HG03103 (cell line): ENCODE measurements around the gene KRT80.

Source experiments
- ATAC-seq: cut with Tn5 transposase; IDR thresholded peaks from one replicate; pipeline ENCODE4 v1.9.1; 2021; ENCODE audit warnings: low read depth; ENCODE audit not compliant: unreplicated experiment

Gene KRT80

DNA sequence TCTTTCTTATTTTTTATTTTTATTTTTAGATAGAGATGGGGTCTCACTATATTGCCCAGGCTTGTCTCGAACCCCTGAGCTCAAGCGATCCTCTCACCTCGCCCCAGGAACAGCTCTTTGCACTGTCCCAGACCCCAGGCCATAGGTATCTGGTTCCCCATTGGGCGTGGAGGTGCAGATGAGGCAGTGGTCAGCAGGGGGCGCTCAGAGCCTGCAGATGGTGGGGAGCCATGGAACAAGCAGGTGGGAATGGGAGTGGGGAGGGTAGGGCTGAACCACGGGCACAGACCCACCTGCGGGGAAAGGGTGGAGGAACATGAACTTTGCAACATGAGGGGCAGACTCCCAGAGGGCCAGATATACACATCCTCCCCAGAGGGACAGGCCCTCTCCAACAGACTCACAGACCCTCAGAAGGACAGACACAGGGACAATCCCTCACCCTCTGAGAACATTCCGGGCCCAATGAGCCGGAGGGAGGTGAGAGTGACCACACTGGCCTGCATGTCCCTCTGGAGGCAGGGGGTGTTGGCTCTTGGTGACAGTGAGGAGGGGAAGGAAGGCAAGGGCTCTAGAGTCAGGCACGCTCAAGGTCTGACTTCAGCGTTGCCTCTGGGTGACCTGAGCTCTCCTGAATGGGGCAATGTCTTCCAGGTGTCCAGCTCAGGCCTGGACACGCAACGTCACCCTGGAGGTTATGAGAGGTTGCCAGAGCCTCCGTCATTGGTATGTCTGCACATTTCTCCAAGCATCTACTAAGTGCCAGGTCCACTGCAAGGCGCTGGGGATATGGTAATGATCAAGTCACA lies 34.9 kb downstream of the KRT80 start:
- no peak for ATAC-seq

- ATAC-seq, result no peak
These were observed 35.5 kb downstream of the KRT80 start for GRCh38 chr12:52156311-52156710.

DNA sequence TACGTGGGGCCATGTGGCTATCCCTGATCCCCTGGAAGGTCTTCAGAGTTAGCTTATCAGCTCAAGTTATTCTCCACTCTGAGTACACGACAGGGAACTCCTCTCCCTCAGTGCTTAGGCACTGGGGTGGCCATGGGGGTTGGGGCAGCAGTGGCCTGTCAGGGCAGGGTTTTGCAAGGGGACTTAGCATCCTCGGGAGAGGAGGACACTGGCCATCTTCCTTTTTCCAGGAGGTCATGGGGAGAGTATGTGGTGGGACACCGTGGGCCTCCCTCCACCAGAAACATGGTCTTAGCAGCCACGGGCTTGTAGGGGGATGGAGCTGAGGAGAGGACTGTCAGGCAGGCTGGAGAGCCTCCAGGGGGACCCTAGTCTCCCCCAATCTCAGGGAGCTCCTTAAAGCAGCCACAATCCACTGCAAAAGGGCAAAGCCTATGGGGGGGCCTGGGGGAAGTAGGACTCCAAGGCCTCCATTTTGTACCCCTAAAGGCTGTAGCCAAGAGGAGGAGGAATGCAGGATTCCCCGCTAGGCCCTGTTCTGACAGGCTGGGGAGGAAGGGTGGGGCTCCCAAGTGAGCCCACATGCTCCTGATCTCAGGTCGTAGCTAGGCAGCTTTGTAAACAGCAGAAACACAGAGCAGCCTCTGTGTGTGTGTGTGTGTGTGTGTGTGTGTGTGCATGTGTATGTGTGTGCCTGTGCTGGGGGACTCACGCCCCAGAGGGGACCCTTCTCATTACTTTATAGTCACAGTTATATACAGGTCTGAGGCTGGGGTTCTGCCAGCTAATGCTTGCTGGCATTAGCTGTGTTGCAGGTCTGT lies 36.6 kb downstream of the KRT80 start:
- ATAC-seq, result no peak

DNA sequence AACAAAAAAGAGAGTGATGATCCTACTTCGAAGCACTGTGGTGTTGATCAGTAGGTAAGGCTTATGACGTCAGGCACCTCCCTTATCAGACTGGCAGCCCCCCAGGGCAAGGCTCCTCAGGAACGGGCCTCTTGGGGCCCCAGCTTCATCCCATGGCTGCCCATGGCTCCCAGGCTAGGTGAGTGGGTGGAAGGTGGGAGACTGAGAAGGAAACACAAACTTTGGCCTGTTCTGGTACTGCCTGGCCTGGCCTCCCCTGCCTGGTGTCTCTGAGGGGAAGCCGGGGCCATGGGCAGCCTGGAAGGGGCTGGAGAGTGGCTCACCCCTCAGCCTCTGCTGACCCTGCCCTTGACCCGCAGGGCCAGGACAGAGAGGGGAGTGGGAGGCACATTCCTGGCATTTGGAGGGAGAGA lies 38.9 kb downstream of the KRT80 start:
- no peak for ATAC-seq

DNA sequence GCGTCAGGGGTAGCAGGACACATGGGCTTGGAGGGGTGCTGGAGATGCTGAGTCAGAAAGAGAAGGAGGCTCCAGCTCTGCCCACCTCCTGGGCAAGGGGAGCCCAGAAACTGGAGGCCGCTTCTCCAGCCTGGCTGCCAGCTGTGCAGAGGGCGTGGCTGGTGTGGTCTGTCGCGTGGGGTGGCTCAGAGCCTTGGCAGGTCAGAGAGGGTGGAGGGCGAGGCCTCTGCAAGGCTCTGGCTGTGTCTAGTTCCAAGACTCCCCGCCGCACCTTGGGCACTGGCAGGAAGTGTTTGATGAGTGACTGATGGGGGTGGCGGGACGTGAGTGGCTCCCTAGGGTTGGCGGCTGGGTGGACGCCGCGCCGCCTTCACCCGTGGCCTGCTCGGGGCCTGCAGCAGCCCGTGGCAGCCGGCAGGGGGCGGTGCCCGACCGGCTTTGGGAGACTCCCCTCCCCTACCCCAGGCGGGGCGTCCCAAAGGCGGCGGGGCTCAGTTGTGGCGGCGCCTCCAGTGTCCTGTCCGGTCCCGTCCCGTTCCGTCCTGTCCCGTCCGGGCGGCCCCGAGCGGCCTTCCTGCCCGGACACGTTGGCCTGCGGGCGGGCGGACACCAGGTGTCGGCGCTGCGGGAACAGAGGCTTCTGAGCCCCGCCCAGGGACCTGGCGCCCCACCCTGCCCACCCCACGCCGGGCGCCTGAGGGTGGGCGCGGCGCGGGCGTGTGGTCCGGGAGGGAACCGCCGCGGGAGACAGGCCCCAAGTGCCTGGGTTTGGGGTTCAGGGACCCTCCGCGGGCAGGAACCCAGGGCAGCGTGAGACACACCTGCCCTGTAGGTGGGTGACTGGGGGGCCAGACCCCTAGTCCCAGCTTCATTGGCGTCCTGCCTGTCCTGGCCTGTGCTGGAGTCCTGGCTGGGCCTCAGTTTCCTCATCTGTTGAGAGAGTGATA lies 39.7 kb downstream of the KRT80 start:
- ATAC-seq, result no peak

DNA sequence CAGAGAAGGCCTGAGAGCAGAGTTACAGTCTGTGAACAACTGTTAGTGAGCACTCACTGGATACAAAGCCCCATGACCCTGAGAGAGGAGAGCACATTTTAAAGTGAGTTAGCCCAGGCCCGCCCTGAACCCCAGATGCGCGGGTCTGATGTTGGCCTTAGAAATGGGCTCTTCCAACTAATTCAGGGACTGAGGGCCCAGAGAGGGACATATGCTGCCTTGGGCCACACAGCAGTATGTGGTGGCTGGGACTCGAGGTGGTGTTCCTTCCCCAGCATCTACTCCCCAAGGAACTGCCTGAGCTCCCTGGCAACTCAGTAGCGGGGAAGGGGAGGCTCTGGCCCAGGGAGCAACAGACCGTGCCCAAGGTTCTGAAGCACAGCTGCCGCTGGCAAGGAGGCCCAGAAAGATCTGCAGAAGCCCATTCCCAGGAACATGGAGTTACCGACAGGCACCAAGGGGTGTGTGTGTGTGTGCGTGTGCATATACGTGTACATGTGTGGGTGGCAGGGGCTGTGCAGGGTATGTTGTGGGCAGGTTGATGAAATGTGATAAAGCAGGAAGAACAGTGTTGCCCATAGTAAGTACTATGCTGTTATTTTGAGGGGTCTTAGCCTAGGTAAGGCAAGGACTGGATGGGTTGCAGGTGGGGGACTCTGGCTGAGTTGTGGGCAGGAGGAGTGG lies 40.5 kb downstream of the KRT80 start:
- no peak for ATAC-seq

- no peak for ATAC-seq
These were observed 42.1 kb downstream of the KRT80 start for GRCh38 chr12:52149651-52150241.

DNA sequence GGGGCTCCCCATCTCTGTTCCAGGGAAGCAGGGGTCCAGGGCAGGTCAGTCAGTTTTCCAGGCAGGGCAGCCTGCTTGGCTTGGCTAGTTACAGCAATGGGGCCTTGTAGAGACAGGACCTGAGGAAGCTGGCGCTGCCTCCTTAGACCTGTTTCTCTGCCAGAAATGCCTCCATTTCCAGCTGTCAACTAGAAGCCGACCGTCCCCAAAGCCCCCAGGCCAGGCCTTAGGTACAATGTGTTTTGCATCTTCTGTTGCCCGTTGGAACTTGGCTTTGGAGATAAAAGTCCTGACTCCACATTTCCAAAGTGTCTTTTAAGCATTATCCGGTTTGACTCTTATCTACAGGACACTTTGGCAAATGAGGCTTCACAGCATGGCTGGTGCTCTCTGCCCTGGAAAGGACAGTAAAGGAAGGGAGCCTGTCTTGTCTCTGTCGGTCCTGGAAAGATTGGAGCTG lies 42.6 kb downstream of the KRT80 start:
- ATAC-seq, result no peak

GRCh38 chr12:52148464-52149181 lies 43.2 kb downstream of the KRT80 start:
- ATAC-seq, result no peak

GRCh38 chr12:52147964-52148463 lies 43.8 kb downstream of the KRT80 start:
- ATAC-seq, result no peak

GRCh38 chr12:52147367-52147963 lies 44.3 kb downstream of the KRT80 start:
- no peak for ATAC-seq

DNA sequence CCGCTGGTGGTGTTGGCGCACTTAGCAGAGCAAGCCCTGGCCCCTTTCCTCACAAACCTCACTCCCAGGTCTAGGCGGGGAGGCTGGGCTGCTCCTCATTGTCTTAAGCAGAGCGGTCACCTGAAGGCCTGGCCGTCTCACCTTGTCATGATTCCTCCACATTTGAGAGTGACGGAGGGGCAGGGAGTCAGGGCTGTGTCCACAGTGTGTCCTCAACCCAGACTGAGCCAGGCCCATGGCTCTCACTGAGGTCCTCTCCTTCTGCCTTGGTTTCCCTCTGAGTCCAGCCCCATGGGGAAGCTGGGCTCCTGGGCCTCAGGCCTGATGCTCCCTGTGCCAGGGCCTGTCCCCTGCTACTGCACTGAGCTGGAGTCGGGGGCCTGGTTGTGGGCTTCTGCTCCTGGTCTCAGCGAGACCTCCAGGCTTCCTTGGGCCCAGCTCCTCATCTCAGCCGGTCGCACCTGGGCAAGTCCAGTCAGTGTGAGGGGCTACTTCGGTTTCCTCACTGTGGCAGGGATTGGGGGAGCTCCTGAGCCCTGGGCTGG lies 44.9 kb downstream of the KRT80 start:
- no peak for ATAC-seq

- ATAC-seq, result no peak
These were observed 45.6 kb downstream of the KRT80 start for GRCh38 chr12:52146089-52146821.

DNA sequence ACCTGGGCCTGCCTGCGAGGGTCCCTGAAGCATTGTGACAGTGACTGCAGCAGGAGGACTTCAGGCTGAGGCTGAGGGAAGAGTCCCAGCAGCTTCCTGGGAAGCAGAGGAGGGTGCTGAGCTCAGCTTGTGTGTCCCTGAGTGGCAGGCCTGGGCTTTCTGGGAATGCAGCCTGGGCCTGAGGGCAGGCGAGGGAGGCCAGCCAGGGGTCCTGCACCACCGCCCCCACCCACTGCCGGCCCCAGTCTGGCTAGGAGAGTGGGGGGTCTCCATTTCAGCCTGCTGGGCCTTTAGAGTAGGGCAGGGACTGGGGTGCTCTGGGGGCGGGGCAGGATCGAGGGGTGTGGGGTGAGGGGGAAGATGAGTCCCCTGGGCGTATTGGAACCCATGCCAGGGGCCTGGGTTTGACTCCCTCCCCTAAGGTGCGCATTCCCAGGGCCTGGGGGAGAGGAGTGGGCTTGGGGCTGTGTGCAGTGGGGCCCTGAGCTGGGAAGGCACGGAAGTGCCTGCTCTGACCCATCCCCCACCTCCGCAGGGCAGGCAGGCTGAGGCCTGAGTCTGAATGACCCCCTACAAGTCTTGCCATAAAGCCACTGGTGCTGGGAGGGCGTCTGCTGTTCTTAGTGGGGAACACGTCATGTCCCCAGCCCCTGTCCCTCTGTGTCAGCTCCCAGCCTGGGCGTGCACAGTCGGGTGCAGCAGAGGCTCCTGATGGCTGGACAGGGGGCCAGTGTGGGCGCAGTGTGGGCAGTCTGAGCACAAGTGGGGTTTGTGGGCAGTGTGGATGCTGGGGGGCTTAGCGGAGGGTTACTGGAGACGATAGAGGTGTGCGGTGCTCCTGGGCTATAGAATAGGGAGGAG lies 46.4 kb downstream of the KRT80 start:
- ATAC-seq, result no peak

DNA sequence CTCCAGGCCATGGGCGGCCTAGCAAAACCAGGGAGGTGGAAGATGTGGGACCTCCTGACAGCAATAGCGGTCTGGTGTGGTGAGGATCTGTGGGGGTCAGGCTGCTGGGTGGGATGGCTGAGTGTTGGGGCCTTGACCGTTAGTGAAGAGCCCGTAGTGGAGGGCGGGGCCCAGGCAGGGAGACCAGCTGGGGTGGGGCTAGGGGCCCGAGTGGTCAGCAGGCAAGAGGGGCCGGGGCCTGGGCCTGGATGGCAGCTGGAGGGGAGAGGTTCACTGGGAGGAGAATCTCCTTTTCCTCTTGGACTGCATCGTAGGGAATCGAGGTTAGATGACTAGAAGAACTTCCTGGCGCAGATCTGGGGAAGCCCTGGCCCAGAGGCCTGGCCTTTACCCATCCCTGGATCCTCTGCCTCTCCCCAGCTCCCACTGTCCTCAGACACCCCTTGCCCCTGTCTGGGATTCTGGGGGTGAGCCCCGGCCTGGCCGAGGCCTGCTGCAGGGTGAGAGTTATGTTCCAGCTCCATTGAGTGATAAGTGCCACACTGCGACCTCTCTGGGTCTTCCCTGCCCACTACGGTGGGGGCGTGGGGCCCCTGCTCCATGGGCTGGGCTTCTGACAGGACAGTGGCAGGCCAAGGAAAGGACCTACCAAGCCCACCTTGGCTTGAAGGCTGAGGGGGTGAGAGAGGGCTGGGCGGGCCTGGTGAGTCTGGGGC lies 47.1 kb downstream of the KRT80 start:
- no peak for ATAC-seq

DNA sequence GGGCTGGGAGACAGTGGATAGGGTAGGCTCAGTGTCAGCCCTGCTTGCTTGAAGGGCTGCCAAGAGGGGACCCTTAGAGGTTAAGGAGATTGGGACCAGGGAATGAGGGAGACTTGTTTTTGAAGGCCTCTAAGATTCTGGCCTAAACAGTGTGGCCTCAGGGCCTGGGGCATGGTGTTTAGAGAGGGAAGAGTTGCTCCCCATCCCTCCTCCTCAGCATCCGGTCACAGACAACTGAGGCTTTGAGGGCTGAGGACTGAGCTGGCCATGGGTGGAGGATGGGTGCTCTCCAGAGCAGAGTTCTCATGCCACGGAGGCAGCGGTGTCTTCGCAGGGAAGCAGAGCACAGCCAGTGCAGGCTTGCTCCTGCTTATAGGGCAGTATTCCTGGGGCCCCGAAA lies 49.4 kb downstream of the KRT80 start:
- no peak for ATAC-seq
